Tibial artery (tissue), 4 donors: ENCODE results near the gene TMPRSS13.

Experiments used
- DNase-seq, 2 donors: peaks; one replicate each; pipeline ENCODE4 v3.0.0-alpha.2; 2019
- H3K27ac ChIP-seq, 2 donors: fragments of 200-600 bp; sonication (generic) in 1 of 2; 1 replicate in 1 of 2; 2 replicates in 1 of 2; pipeline ENCODE4 v1.5.1; 2018 to 2019; ENCODE audit warnings: mild to moderate bottlenecking in 1 of 2
- H3K27me3 ChIP-seq, 2 donors: fragments of 200-600 bp; sonication (generic) in 1 of 2; one replicate each; pipeline versions ENCODE4 v1.5.1 to v1.6.0; 2016 to 2019
- H3K36me3 ChIP-seq, 3 donors: fragments of 200-600 bp; sonication (generic) in 2 of 3; one replicate each; pipeline ENCODE4 v1.5.1; 2016 to 2019; ENCODE audit warnings: mild to moderate bottlenecking in 2 of 3
- H3K4me1 ChIP-seq, 4 donors: fragments of 200-600 bp; sonication (generic) in 2 of 4; 1 replicate in 3 of 4; 2 replicates in 1 of 4; pipeline ENCODE4 v1.5.1; 2016 to 2019
- H3K4me3 ChIP-seq, 2 donors: fragments of 200-600 bp; sonication (generic) in 1 of 2; 1 replicate in 1 of 2; 2 replicates in 1 of 2; pipeline ENCODE4 v1.5.1; 2018 to 2019; ENCODE audit warnings: mild to moderate bottlenecking in 2 of 2
- H3K9me3 ChIP-seq, 3 donors: fragments of 200-600 bp; sonication (generic) in 1 of 3; one replicate each; pipeline ENCODE4 v1.5.1; 2016 to 2019
- CTCF ChIP-seq, 2 experiments: fragments of 200-600 bp in 1 of 2; fragments of 450-650 bp in 1 of 2; IDR thresholded peaks; one replicate each; pipeline ENCODE4 v1.5.1; 2017 to 2019; ENCODE audit warnings: antibody characterized with exemption in 2 of 2, mild to moderate bottlenecking in 1 of 2, moderate library complexity in 1 of 2
- intact Hi-C: fragments of 100-400 bp; cut with DNase I; formaldehyde crosslinking; loops from one replicate; pipeline ENCODE4 v1.15.0; 2023; ENCODE audit warnings: low total_unique reads

The TMPRSS13 gene

GRCh38 chr11:117912497-117912896, 16.7 kb downstream of the TMPRSS13 start:
- TF ChIP-seq CTCF (IDR thresholded peaks at IDR 0.05) = no peak
- H3K9me3 ChIP-seq = no peaks in the 10 kb centered on the region
- DNase-seq = peak in 1 of 2 donors; percentile 7
- intact Hi-C loops = no loop called here
- peaks cover 0 to 2% (median 0%) of the 10 kb centered on the region in 4 donors for H3K4me1 ChIP-seq
- no peak overlapping the region for H3K27ac ChIP-seq
- H3K27me3 ChIP-seq = peaks cover 0 to 13% of the 10 kb centered on the region in 2 donors
- no peak overlapping the region for H3K4me3 ChIP-seq
- peaks cover 0 to 12% (median 0%) of the 10 kb centered on the region in 3 donors for H3K36me3 ChIP-seq

GRCh38 chr11:117911694-117912093, 17.5 kb downstream of the TMPRSS13 start:
- intact Hi-C loops = no loop called here
- Histone ChIP-seq H3K27ac (no peak overlapping the region), H3K36me3 (peaks cover 0 to 12% (median 0%) of the 10 kb centered on the region in 3 donors), H3K4me1 (peaks cover 0 to 8% (median 0%) of the 10 kb centered on the region in 4 donors), H3K4me3 (no peak overlapping the region), H3K27me3 (peaks cover 0 to 13% of the 10 kb centered on the region in 2 donors), H3K9me3 (no peaks in the 10 kb centered on the region)
- DNase-seq = peak in 1 of 2 donors; percentile 45
- no peak for TF ChIP-seq CTCF (IDR thresholded peaks at IDR 0.05)

- peak in 1 of 2 donors; percentile 38 for DNase-seq
- H3K4me1 ChIP-seq = peaks cover 0 to 8% (median 0%) of the 10 kb centered on the region in 4 donors
- TF ChIP-seq CTCF (IDR thresholded peaks at IDR 0.05) = no peak
- no peak overlapping the region for H3K4me3 ChIP-seq
- intact Hi-C loops = no loop called here
- peaks cover 0 to 12% (median 0%) of the 10 kb centered on the region in 3 donors for H3K36me3 ChIP-seq
- H3K27ac ChIP-seq = no peak overlapping the region
- H3K27me3 ChIP-seq = peaks cover 0 to 13% of the 10 kb centered on the region in 2 donors
- H3K9me3 ChIP-seq = no peaks in the 10 kb centered on the region
These were observed 18.1 kb downstream of the TMPRSS13 start for GRCh38 chr11:117910941-117911655.

GRCh38 chr11:117910525-117910924, 18.7 kb downstream of the TMPRSS13 start:
- Histone ChIP-seq H3K4me3 (no peak overlapping the region), H3K27me3 (peaks cover 0 to 12% of the 10 kb centered on the region in 2 donors), H3K36me3 (peaks cover 0 to 12% (median 0%) of the 10 kb centered on the region in 3 donors), H3K4me1 (peaks cover 0 to 8% (median 0%) of the 10 kb centered on the region in 4 donors), H3K27ac (no peak overlapping the region), H3K9me3 (no peaks in the 10 kb centered on the region)
- TF ChIP-seq CTCF (IDR thresholded peaks at IDR 0.05) = no peak
- intact Hi-C loops = no loop called here
- peak in 1 of 2 donors; percentile 27 for DNase-seq

GRCh38 chr11:117909611-117910382, 19.4 kb downstream of the TMPRSS13 start:
- Histone ChIP-seq H3K27me3 (peaks cover 0 to 8% of the 10 kb centered on the region in 2 donors), H3K4me1 (peaks cover 0 to 8% (median 0%) of the 10 kb centered on the region in 4 donors), H3K27ac (no peak overlapping the region), H3K4me3 (no peak overlapping the region), H3K36me3 (peaks cover 0 to 12% (median 0%) of the 10 kb centered on the region in 3 donors), H3K9me3 (no peaks in the 10 kb centered on the region)
- DNase-seq = peak in 1 of 2 donors; percentile 54
- intact Hi-C loops = no loop called here
- TF ChIP-seq CTCF (IDR thresholded peaks at IDR 0.05) = no peak
